Breast epithelium (tissue), 4 donors: ENCODE results near the gene SUV39H2. TPM values are rescaled to one million over a fixed set of nuclear protein-coding genes. Genes with fewer than 3 reads are reported as not detected.

Experiments
- DNase-seq, 2 donors: peaks; one replicate each; pipeline ENCODE4 v3.0.0-alpha.2; 2019; ENCODE audit warnings: low spot score in 2 of 2
- H3K27ac ChIP-seq, 2 donors: fragments of 200-600 bp; sonication (generic) in 1 of 2; one replicate each; pipeline ENCODE4 v1.5.1; 2016 to 2019; ENCODE audit warnings: mild to moderate bottlenecking in 1 of 2
- H3K27me3 ChIP-seq, 2 donors: fragments of 200-600 bp; sonication (generic) in 1 of 2; one replicate each; pipeline versions ENCODE4 v1.5.1 to v1.6.0; 2017 to 2019; ENCODE audit warnings: control low read depth in 1 of 2, mild to moderate bottlenecking in 1 of 2
- H3K36me3 ChIP-seq: fragments of 200-600 bp; one replicate; pipeline ENCODE4 v1.5.1; 2019
- H3K4me1 ChIP-seq, 2 donors: fragments of 200-600 bp; sonication (generic); one replicate each; pipeline ENCODE4 v1.5.1; 2016 to 2019; ENCODE audit warnings: control low read depth in 1 of 2
- H3K4me3 ChIP-seq, 3 donors: fragments of 200-600 bp; sonication (generic); 1 replicate in 2 of 3; 2 replicates in 1 of 3; pipeline ENCODE4 v1.5.1; 2016 to 2019; ENCODE audit warnings: mild to moderate bottlenecking in 3 of 3, moderate library complexity in 2 of 3
- H3K9me3 ChIP-seq, 2 donors: fragments of 200-600 bp; sonication (generic) in 1 of 2; one replicate each; pipeline ENCODE4 v1.5.1; 2016 to 2019; ENCODE audit warnings: control low read depth in 1 of 2
- CTCF ChIP-seq, 3 donors: fragments of 450-650 bp; IDR thresholded peaks; one replicate each; pipeline ENCODE4 v1.5.1; 2016 to 2017; ENCODE audit warnings: antibody characterized with exemption in 3 of 3, mild to moderate bottlenecking in 3 of 3, moderate library complexity in 3 of 3
- POLR2A ChIP-seq: fragments of 450-650 bp; IDR thresholded peaks from one replicate; pipeline ENCODE4 v1.6.1; 2016; ENCODE audit warnings: antibody characterized with exemption, mild to moderate bottlenecking, moderate library complexity
- POLR2AphosphoS5 ChIP-seq, 3 donors: sonication (generic); formaldehyde crosslinking; IDR thresholded peaks; one replicate each; pipeline ENCODE4 v1.6.1; 2017; ENCODE audit warnings: antibody characterized with exemption in 3 of 3
- intact Hi-C: fragments of 100-400 bp; cut with DNase I; formaldehyde crosslinking; loops from one replicate; pipeline ENCODE4 v1.15.1; 2023; ENCODE audit warnings: low total_unique reads
- total RNA-seq, 3 donors: library from RNA; depleted of rRNA; stranded (reverse); fragments of >200 nt; gene quantifications; one replicate each; pipeline ENCODE4 v1.1.0, GENCODE V29; 2016

The SUV39H2 gene
- total RNA-seq, 3 donors from 2014 or later: 4.6 to 7.5 (median 5.6) TPM

DNA sequence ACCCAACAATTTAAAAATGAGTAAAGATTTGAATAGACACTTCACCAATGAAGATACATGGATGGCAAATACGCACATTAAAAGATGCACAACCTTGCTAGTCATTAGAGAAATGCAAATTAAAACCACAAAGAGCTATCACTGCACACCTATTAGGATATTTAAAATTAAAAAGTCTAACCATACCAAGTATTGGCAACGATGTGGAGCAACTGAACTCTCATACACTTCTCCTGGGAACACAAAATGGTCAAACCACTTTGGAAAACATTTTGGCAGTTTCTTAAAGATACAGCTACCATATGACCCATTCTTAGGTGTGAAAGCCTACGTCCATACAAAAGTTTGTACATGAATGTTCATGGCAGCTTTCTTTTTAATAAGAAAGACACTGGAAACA lies 39.2 kb downstream of the SUV39H2 start:
- Histone ChIP-seq H3K4me1 (no peaks in the 10 kb centered on the region), H3K36me3 (peaks cover 5% of the 10 kb centered on the region), H3K27me3 (no peaks in the 10 kb centered on the region), H3K9me3 (peaks cover 6 to 26% of the 10 kb centered on the region in 2 donors), H3K27ac (no peak overlapping the region), H3K4me3 (no peak overlapping the region)
- intact Hi-C loops: no loop called here
- DNase-seq: no peak
- TF ChIP-seq CTCF (IDR thresholded peaks at IDR 0.05) (no peak), POLR2AphosphoS5 (IDR thresholded peaks at IDR 0.05) (no peak), POLR2A (no peak)

DNA sequence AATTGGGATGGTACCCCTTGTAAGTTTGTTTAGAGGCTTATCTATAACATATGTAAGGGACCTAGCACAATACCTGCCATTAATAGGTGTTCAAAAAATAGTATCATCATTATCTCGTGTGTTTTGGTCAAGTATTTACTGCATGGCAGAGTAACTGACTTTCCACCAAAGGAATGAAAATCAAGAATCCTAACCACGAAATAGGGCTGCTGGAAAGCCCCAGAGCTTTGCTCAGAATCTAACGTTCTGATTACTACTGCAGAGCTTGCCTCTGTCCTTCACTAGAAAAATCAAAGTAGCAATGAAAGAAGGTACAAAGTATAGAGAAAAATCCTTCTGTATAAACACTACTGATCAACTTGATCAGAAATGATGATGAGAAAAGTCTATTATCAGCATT lies 40.3 kb downstream of the SUV39H2 start:
- Histone ChIP-seq H3K9me3 (peaks cover 6 to 26% of the 10 kb centered on the region in 2 donors), H3K27ac (no peak overlapping the region), H3K36me3 (peaks cover 5% of the 10 kb centered on the region), H3K4me1 (no peaks in the 10 kb centered on the region), H3K4me3 (no peak overlapping the region), H3K27me3 (no peaks in the 10 kb centered on the region)
- TF ChIP-seq POLR2A: no peak
- TF ChIP-seq CTCF (IDR thresholded peaks at IDR 0.05): no peak
- no peak for TF ChIP-seq POLR2AphosphoS5 (IDR thresholded peaks at IDR 0.05)
- DNase-seq: no peak
- intact Hi-C loops: no loop called here

- no peak for TF ChIP-seq CTCF (IDR thresholded peaks at IDR 0.05)
- TF ChIP-seq POLR2AphosphoS5 (IDR thresholded peaks at IDR 0.05): no peak
- TF ChIP-seq POLR2A: no peak
- Histone ChIP-seq H3K27me3 (no peaks in the 10 kb centered on the region), H3K4me3 (no peak overlapping the region), H3K4me1 (no peaks in the 10 kb centered on the region), H3K36me3 (no peaks in the 10 kb centered on the region), H3K9me3 (no peaks in the 10 kb centered on the region), H3K27ac (no peak overlapping the region)
- intact Hi-C loops: no loop called here
- no peak for DNase-seq
Measured at GRCh38 chr10:14924013-14924412, 45.3 kb downstream of the SUV39H2 start.

- H3K9me3 ChIP-seq: no peaks in the 10 kb centered on the region
- H3K36me3 ChIP-seq: no peaks in the 10 kb centered on the region
- intact Hi-C loops: no loop called here
- H3K4me3 ChIP-seq: no peak overlapping the region
- TF ChIP-seq CTCF (IDR thresholded peaks at IDR 0.05): no peak
- TF ChIP-seq POLR2AphosphoS5 (IDR thresholded peaks at IDR 0.05): no peak
- TF ChIP-seq POLR2A: no peak
- H3K27ac ChIP-seq: no peak overlapping the region
- no peaks in the 10 kb centered on the region for H3K4me1 ChIP-seq
- DNase-seq: no peak
- no peaks in the 10 kb centered on the region for H3K27me3 ChIP-seq
Measured at GRCh38 chr10:14925268-14925667, 46.6 kb downstream of the SUV39H2 start.

GRCh38 chr10:14926061-14926470 lies 47.4 kb downstream of the SUV39H2 start:
- Histone ChIP-seq H3K27me3 (no peaks in the 10 kb centered on the region), H3K36me3 (no peaks in the 10 kb centered on the region), H3K27ac (no peak overlapping the region), H3K9me3 (no peaks in the 10 kb centered on the region), H3K4me3 (no peak overlapping the region), H3K4me1 (no peaks in the 10 kb centered on the region)
- no peak for TF ChIP-seq POLR2AphosphoS5 (IDR thresholded peaks at IDR 0.05)
- no peak for TF ChIP-seq CTCF (IDR thresholded peaks at IDR 0.05)
- TF ChIP-seq POLR2A: no peak
- DNase-seq: no peak
- intact Hi-C loops: no loop called here
